SU-DHL-6 (cell line): Measurements from ENCODE around the gene RHOJ.

ENCODE experiments used
- H2AFZ ChIP-seq: fragments of 200-600 bp; sonication (generic); 2 replicates; pipeline ENCODE4 v1.6.1; 2014; ENCODE audit warnings: low read depth, mild to moderate bottlenecking, moderate library complexity, mixed read lengths, antibody characterized with exemption, low read length; ENCODE audit not compliant: severe bottlenecking
- H3F3A ChIP-seq: fragments of 200-600 bp; shearing (Covaris generic); 2 replicates; pipeline ENCODE4 v1.6.0; 2016; ENCODE audit warnings: antibody characterized with exemption, mild to moderate bottlenecking; ENCODE audit not compliant: insufficient read depth
- H3K27ac ChIP-seq: fragments of 200-600 bp; sonication (generic); 2 replicates; pipeline ENCODE4 v1.5.1; 2016; ENCODE audit warnings: low read depth, mild to moderate bottlenecking, low read length, moderate library complexity, mixed read lengths
- H3K27me3 ChIP-seq: fragments of 200-600 bp; sonication (generic), shearing (Covaris generic); 2 replicates; pipeline ENCODE4 v1.6.0; 2014; ENCODE audit warnings: mild to moderate bottlenecking, low read length
- H3K36me3 ChIP-seq: fragments of 200-600 bp; sonication (generic); 2 replicates; pipeline ENCODE4 v1.6.1; 2014; ENCODE audit warnings: mild to moderate bottlenecking, low read length, mixed read lengths
- H3K4me2 ChIP-seq: fragments of 300-600, 200-600 bp; shearing (Covaris generic), sonication (generic); 2 replicates; pipeline ENCODE4 v1.6.0; 2014; ENCODE audit warnings: low read length, low read depth, mild to moderate bottlenecking; ENCODE audit not compliant: poor library complexity, severe bottlenecking
- H3K4me3 ChIP-seq: fragments of 200-600 bp; sonication (generic); 2 replicates; pipeline ENCODE4 v1.5.1; 2014; ENCODE audit warnings: antibody characterized with exemption, low read length, mild to moderate bottlenecking, mixed read lengths; ENCODE audit not compliant: insufficient read depth, poor library complexity, severe bottlenecking
- H3K79me2 ChIP-seq: fragments of 200-600 bp; sonication (generic); 2 replicates; pipeline ENCODE4 v1.6.1; 2014; ENCODE audit warnings: mild to moderate bottlenecking, low read length, moderate library complexity; ENCODE audit not compliant: insufficient read depth
- H3K9ac ChIP-seq: fragments of 200-600 bp; sonication (generic); 2 replicates; pipeline ENCODE4 v1.7.0; 2014; ENCODE audit warnings: mild to moderate bottlenecking, low read length
- H3K9me2 ChIP-seq: fragments of 200-600 bp; sonication (generic); replicated peaks from 2 replicates; pipeline ENCODE4 v1.6.1; 2014; ENCODE audit warnings: low read length; ENCODE audit not compliant: insufficient read depth
- H3K9me3 ChIP-seq: fragments of 200-600 bp; sonication (generic); 2 replicates; pipeline ENCODE4 v1.6.1; 2014; ENCODE audit warnings: low read length, mixed read lengths; ENCODE audit not compliant: insufficient read depth
- H4K20me1 ChIP-seq: fragments of 200-600 bp; sonication (generic); 2 replicates; pipeline ENCODE4 v1.6.1; 2014; ENCODE audit warnings: low read depth, mild to moderate bottlenecking, antibody characterized with exemption, low read length, moderate library complexity, mixed read lengths
- CTCF ChIP-seq: fragments of 200-600 bp; sonication (generic); IDR thresholded peaks from one replicate; pipeline ENCODE4 v1.5.1; 2017; ENCODE audit warnings: antibody characterized with exemption, mild to moderate bottlenecking, low read length, moderate library complexity; ENCODE audit not compliant: insufficient read depth, poor library complexity, severe bottlenecking
- EZH2phosphoT487 ChIP-seq: fragments of 200-600 bp; sonication (generic), shearing (Covaris generic); conservative IDR thresholded peaks from 2 replicates; pipeline ENCODE4 v1.6.1; 2018; ENCODE audit warnings: mild to moderate bottlenecking, antibody characterized with exemption, low read length, moderate library complexity, mixed read lengths

RHOJ gene

DNA sequence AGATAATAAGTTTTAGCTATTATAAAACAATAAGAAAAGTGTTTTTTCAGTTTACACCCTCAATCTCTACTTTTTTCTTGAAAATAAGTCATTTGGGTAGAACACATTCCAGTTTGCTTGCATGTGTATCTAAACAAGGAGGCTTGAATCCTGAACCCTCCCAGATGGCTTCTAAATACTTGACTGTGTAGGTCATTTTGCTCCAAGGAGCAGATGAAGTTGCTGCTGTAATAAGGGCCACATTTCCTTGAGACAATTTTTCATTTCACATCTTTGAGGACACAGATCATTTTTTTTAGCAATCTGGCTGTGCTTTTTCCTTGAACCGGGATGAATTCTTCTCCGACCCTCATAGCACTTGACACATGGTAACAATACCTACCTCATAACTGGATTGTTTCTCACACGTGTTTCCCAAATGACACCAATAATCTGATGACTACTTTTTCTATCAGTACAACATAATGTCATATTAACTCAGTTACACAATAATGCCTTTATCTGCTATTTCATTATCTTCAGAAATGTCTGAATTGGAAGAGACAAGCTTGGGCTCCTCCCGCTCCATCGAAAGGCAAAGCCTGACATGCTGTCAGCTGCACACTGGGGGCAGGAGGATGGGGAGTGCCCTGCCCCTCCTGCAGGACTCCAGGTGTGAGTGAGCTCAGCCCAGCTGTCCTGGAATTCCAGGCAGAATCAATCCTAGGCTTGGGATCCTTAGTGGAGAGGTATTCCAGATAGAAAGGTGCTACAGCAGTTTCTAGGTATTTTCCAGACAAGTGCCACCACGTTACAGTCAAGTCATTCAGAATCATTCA, 83.6 kb downstream of the RHOJ start:
- Histone ChIP-seq H3K4me3 (no peak overlapping the region), H3F3A (no peaks in the 10 kb centered on the region), H3K4me2 (no peak overlapping the region), H3K9me2 (no peaks in the 10 kb centered on the region), H3K27me3 (no peaks in the 10 kb centered on the region), H3K79me2 (no peaks in the 10 kb centered on the region), H3K9me3 (no peaks in the 10 kb centered on the region), H3K36me3 (no peaks in the 10 kb centered on the region), H4K20me1 (no peaks in the 10 kb centered on the region), H3K9ac (no peak overlapping the region), H2AFZ (no peak overlapping the region), H3K27ac (no peak overlapping the region)
- no peak for TF ChIP-seq EZH2phosphoT487
- no peak for TF ChIP-seq CTCF

GRCh38 chr14:63288853-63289252, 84.6 kb downstream of the RHOJ start:
- no peak for TF ChIP-seq EZH2phosphoT487
- TF ChIP-seq CTCF: no peak
- no peaks in the 10 kb centered on the region for H3F3A ChIP-seq
- no peak overlapping the region for H3K27ac ChIP-seq

DNA sequence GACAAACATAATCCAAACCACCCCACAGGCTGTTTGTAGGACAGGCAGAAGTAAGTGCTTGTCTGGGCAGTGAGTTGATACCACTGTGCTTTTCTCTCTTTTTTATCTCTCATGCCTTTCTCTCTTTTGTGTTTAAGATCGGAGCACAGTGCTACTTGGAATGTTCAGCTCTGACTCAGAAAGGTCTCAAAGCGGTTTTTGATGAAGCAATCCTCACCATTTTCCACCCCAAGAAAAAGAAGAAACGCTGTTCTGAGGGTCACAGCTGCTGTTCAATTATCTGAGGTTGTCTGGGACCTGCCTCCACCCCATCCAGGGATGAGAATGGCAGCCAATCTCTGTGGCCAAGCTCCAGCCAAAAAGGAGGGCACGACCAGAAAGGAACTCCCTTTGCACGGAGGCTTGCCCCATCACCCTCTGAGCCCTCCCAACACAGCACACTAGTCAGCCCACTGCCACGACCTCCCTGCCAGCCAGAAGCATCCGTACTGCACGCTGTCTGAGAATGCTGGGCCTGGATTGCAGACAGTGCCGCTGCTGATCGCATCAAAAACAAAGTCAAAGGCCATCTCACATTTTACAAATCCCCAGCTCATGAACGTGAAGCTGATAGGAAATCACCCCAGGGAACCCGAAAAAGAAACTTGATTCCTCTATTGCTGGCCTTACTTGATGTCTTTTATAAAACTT, 86.6 kb downstream of the RHOJ start:
- H3K9me2 ChIP-seq: no peaks in the 10 kb centered on the region
- no peak overlapping the region for H3K9ac ChIP-seq
- no peak overlapping the region for H2AFZ ChIP-seq
- TF ChIP-seq EZH2phosphoT487 (no peak), CTCF (no peak)
- no peaks in the 10 kb centered on the region for H4K20me1 ChIP-seq
- H3K9me3 ChIP-seq: no peaks in the 10 kb centered on the region
- H3F3A ChIP-seq: no peaks in the 10 kb centered on the region
- H3K4me2 ChIP-seq: no peak overlapping the region
- no peaks in the 10 kb centered on the region for H3K36me3 ChIP-seq
- H3K27ac ChIP-seq: no peak overlapping the region
- no peak overlapping the region for H3K4me3 ChIP-seq
- no peaks in the 10 kb centered on the region for H3K79me2 ChIP-seq
- H3K27me3 ChIP-seq: no peaks in the 10 kb centered on the region

More at GRCh38 chr14:63288853-63289252, 84.6 kb downstream of the RHOJ start:
- no peak overlapping the region for H3K4me2 ChIP-seq
- no peaks in the 10 kb centered on the region for H3K27me3 ChIP-seq
- H3K9me3 ChIP-seq: no peaks in the 10 kb centered on the region
- H3K4me3 ChIP-seq: no peak overlapping the region
- H4K20me1 ChIP-seq: no peaks in the 10 kb centered on the region
- no peak overlapping the region for H2AFZ ChIP-seq
- H3K9me2 ChIP-seq: no peaks in the 10 kb centered on the region
- no peaks in the 10 kb centered on the region for H3K79me2 ChIP-seq
- no peak overlapping the region for H3K9ac ChIP-seq
- H3K36me3 ChIP-seq: no peaks in the 10 kb centered on the region
